Endothelial cell (in vitro differentiated cells): Measurements from ENCODE around the gene PLIN5. TPM values are rescaled to one million over a fixed set of nuclear protein-coding genes. Genes with fewer than 3 reads are reported as not detected.
"Not testable (repeated sequence)": the region's sequence is repeated elsewhere in the genome, so short reads cannot be mapped to it uniquely, and the experiment has no call there.

Source experiments
- DNase-seq: peaks from one replicate; pipeline ENCODE4 v3.0.0; 2021; ENCODE audit warnings: low spot score
- H3K27ac Mint-ChIP-seq: one replicate; pipeline ENCODE4 v1.8.0; 2021; ENCODE audit warnings: mixed read lengths, inconsistent platforms; ENCODE audit not compliant: unreplicated experiment
- H3K27me3 Mint-ChIP-seq: one replicate; pipeline ENCODE4 v1.8.0; 2021; ENCODE audit warnings: mild to moderate bottlenecking, moderate library complexity, mixed read lengths, inconsistent platforms; ENCODE audit not compliant: unreplicated experiment
- H3K36me3 Mint-ChIP-seq: one replicate; pipeline ENCODE4 v1.8.0; 2021; ENCODE audit warnings: mild to moderate bottlenecking, low read depth, mixed read lengths, inconsistent platforms; ENCODE audit not compliant: unreplicated experiment
- H3K4me1 Mint-ChIP-seq: one replicate; pipeline ENCODE4 v1.8.0; 2021; ENCODE audit warnings: mild to moderate bottlenecking, mixed read lengths, inconsistent platforms; ENCODE audit not compliant: unreplicated experiment
- H3K4me3 Mint-ChIP-seq: one replicate; pipeline ENCODE4 v1.8.0; 2021; ENCODE audit warnings: mild to moderate bottlenecking, mixed read lengths, inconsistent platforms; ENCODE audit not compliant: unreplicated experiment
- H3K9me3 Mint-ChIP-seq: one replicate; pipeline ENCODE4 v1.8.0; 2021; ENCODE audit warnings: mixed read lengths, inconsistent platforms; ENCODE audit not compliant: unreplicated experiment
- CTCF ChIP-seq: fragments of 200-600 bp; sonication (generic); IDR thresholded peaks from one replicate; pipeline ENCODE4 v1.5.0; 2021; ENCODE audit warnings: antibody characterized with exemption; ENCODE audit not compliant: unreplicated experiment
- total RNA-seq: library from RNA; stranded (reverse); fragmentation: NEBNext Ultra II Directional; extraction: Animal tissue kit (Norgen Biotek cat#: 25700); gene quantifications from one replicate; pipeline ENCODE4 v1.2.1, GENCODE V29; 2021; ENCODE audit not compliant: unreplicated experiment

Gene PLIN5
- total RNA-seq, 1 donor from 2014 or later, result 0.64 TPM

DNA sequence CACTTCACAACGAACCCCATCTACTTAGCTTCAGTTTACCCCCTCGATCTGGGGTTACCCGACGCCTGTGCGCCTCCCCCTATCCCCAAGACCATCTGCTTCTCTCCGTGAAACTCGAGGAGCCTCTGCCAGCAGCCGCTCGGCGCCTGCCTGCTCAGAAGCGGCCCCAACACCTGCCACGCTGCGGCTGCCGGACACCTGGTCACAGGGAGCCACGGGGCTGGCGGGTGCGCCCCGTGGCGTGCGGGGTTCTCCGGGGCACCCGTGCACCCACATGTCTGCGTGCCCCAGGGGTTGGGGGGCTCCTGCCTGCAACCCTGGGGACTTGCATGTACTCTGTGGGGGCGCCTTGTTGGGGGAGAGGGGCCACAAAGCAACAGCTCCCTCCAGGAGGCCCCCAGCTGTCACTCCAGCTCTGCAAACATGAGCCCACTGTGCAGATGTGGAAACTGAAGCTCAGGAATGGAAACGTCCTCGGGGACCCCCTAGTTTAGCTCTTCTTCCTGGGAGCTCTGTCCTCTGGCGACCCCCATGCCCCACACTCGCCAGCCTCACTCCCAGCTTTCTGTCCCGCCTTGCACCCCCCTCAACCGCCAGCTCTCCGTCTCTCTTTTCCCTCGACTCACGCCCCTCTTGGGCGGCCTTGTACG, 31.5 kb upstream of the PLIN5 start:
- H3K9me3 Mint-ChIP-seq, result no peaks in the 10 kb centered on the region
- DNase-seq, result no peak
- no peak overlapping the region for H3K27ac Mint-ChIP-seq
- H3K27me3 Mint-ChIP-seq, result peaks cover 1% of the 10 kb centered on the region
- no peaks in the 10 kb centered on the region for H3K4me1 Mint-ChIP-seq
- no peak for TF ChIP-seq CTCF
- H3K36me3 Mint-ChIP-seq, result no peaks in the 10 kb centered on the region
- no peak overlapping the region for H3K4me3 Mint-ChIP-seq

GRCh38 chr19:4563562-4563961, 28.5 kb upstream of the PLIN5 start:
- not testable (repeated sequence) for H3K36me3 Mint-ChIP-seq, H3K27me3 Mint-ChIP-seq, H3K9me3 Mint-ChIP-seq, H3K4me3 Mint-ChIP-seq, DNase-seq, H3K27ac Mint-ChIP-seq
- H3K4me1 Mint-ChIP-seq, result peaks cover 10% of the 10 kb centered on the region

GRCh38 chr19:4562085-4562484, 27.1 kb upstream of the PLIN5 start:
- peaks cover 13% of the 10 kb centered on the region for H3K4me1 Mint-ChIP-seq
- H3K27ac Mint-ChIP-seq, H3K27me3 Mint-ChIP-seq, H3K4me3 Mint-ChIP-seq, DNase-seq, H3K36me3 Mint-ChIP-seq, H3K9me3 Mint-ChIP-seq: not testable (repeated sequence)

DNA sequence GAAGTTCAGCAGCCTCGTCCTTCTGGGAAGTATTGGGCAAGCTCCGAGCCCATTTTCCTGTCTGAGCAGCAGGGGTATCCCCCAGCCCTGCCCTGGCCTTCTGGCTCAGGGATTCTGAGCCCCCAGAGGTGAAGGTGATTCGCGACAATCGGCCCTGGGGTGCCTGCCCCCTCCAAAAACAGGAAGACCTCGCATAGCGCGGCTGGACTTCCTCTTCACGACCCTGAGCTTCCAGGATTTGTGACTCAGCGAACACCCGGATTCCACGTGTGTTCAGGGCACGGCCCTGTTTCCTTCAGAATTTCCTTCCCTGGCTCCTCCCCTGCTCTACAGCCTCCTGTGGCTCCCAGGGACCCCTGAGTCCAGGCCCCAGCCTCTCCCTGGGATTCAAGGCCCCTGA, 24.5 kb upstream of the PLIN5 start, which contains the start of gene SEMA6B:
SEMA6B (minus strand) TSS at position 116 of the 400 bp plus-strand sequence. CDS start 1,227 bp downstream, outside the sequence.
- TF ChIP-seq CTCF, result no peak
- Mint-ChIP-seq H3K9me3 (no peaks in the 10 kb centered on the region), H3K4me1 (peaks cover 13% of the 10 kb centered on the region), H3K4me3 (peak within 1 kb of the TSS; percentile 88), H3K27me3 (peaks cover 1% of the 10 kb centered on the region), H3K36me3 (peaks cover 8% of the 10 kb centered on the region), H3K27ac (peak within 1 kb of the TSS; percentile 88)
- no peak for DNase-seq

DNA sequence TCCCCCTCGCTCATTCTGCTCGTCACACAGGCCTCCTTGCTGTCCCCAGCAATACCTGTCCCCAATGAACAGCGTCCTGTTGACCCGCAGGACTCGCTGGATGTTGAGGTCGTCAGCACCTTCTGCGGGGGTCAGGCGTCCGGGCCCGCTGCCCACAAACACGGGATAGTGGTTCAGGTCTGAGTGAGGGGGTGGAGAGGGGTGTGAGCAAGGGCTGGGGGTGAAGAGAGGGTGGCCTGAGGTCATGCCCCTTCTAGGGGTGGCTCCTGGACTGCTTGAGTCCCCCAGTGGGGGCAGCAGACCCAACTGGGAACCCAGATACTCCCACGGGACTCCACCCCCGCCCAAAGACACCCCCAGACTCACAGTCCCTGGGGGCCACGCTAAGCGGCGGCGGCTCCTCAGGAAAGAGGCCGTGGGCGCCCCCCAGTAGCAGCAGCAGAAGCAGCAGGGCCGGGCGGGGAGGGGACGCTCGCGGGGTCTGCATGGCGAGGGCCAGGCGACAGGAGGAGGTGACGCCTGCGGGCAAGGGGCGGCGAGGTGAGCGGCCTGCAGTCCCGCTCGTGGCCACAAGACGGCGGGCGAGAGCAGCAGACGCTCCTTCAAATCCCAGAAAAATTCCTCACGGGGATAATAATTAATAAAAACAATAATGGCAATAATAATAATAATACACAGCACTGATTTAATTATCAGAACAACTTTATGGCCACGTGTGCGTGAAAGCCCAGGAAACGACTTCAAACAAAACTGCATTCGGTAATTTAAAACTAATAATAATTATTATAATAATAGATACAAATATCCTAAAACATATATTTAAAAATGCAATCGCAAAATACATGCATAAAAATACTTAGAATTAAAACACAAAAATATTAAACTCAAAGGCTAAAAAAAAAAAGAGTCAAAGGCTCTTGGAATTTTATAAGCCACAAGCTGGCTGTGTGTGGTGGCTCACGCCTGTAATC, 23.2 kb upstream of the PLIN5 start:
- Mint-ChIP-seq H3K4me3 (peak overlapping the region; percentile 74), H3K9me3 (no peaks in the 10 kb centered on the region), H3K27me3 (peaks cover 3% of the 10 kb centered on the region), H3K4me1 (peaks cover 13% of the 10 kb centered on the region), H3K27ac (no peak overlapping the region), H3K36me3 (peaks cover 19% of the 10 kb centered on the region)
- DNase-seq, result peak; percentile 72
- peak; percentile 99 for TF ChIP-seq CTCF
